ENCODE data around the gene SIDT2. TPM values are rescaled to one million over a fixed set of nuclear protein-coding genes. Genes with fewer than 3 reads are reported as not detected.

SIDT2 gene
- total RNA-seq, 4 donors from 2014 or later: 31.8 to 54.5 (median 42.3) TPM

DNA sequence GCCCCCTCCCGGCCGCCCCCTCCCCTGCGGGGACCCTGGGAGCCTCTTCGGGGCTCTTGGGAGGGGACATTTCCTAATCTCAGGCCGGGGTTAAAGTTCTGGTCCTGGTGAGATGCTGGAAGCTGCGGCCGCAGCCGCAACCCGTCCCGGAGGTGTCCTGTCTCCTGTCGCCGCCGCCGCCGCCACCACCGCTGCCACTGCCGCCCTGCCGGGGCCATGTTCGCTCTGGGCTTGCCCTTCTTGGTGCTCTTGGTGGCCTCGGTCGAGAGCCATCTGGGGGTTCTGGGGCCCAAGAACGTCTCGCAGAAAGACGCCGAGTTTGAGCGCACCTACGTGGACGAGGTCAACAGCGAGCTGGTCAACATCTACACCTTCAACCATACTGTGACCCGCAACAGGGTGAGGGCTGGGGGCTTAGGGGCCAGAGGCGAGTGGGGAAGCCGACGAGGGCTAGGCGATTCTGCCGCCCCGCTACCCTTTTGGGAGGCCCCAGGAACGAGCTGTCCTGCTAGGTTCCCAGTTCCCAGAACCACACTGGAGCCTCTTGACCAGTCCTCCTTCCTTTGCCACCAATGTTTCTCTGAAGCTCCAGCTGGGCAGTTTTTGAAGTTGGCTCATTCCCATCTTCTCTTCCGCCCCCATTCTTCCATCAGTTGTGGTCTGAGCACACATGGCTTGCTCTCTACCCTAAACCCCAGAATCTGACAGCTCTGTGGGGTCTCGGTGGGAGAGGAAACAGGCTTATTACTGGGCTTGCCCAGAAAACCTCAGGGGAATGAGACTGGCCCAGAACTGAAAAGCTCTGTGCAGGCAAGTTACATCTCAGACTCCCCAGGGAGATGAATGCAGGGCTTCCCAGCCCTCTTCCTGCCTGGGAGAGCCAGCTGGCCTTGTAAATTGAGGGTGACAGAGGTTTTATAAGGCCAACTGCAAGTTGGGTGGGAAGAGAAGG is 781 bp downstream of the SIDT2 start:
- DNase-seq: peak; percentile 49 to 52
- Histone ChIP-seq H3K36me3 (peaks cover 5 to 11% of the 10 kb centered on the region in 2 donors), H3K27ac (peak overlapping the region; percentile 93 to 94 (median 94)), H3K4me3 (replicated peaks in 1 of 3) (peak overlapping the region; percentile 66 to 77 (median 71)), H3K27me3 (no peaks in the 10 kb centered on the region), H3K4me1 (peaks cover 26 to 48% of the 10 kb centered on the region in 2 donors), H3K9me3 (no peaks in the 10 kb centered on the region)
- peak in 1 of 2 donors; percentile 31 for TF ChIP-seq POLR2A (IDR thresholded peaks at IDR 0.05)
- TF ChIP-seq, protein P1, sequence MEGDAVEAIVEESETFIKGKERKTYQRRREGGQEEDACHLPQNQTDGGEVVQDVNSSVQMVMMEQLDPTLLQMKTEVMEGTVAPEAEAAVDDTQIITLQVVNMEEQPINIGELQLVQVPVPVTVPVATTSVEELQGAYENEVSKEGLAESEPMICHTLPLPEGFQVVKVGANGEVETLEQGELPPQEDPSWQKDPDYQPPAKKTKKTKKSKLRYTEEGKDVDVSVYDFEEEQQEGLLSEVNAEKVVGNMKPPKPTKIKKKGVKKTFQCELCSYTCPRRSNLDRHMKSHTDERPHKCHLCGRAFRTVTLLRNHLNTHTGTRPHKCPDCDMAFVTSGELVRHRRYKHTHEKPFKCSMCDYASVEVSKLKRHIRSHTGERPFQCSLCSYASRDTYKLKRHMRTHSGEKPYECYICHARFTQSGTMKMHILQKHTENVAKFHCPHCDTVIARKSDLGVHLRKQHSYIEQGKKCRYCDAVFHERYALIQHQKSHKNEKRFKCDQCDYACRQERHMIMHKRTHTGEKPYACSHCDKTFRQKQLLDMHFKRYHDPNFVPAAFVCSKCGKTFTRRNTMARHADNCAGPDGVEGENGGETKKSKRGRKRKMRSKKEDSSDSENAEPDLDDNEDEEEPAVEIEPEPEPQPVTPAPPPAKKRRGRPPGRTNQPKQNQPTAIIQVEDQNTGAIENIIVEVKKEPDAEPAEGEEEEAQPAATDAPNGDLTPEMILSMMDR (IDR thresholded peaks at IDR 0.05): no peak
- WGBS, 2 donors: 1 to 16% methylated on average over 2 to 31 of the region's 39 CpGs
- intact Hi-C loops (cut with DNase I): no loop called here

DNA sequence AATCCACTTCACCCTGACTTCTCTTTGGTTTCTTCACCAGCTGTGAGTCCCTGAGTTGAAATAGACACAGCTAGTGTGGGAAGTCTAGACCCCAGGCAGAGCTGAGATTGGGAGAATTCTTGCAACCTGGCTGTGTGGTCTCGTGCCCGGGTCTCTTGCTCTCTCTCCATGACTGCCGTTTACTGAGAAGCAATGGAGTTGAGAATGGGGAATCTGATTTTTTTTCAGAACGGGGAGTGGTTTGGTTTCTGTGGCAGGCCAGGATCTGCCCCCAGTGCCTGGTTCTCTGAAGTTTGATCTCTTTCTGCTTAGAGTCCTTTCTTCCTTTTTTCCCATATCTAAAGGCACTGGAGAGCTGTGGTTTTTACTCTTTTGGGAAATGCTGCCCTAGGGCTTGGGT is 1.5 kb downstream of the SIDT2 start:
- peak overlapping the region in 1 of 3 donors; percentile 71 for H3K4me3 ChIP-seq (replicated peaks in 1 of 3)
- peak overlapping the region in 2 of 3 donors; percentile 94 for H3K27ac ChIP-seq
- intact Hi-C loops (cut with DNase I): loop anchor here (5.0 kb wide), 1 partner anchor 47 kb away; no protein-coding TSS in a partner anchor
- no peaks in the 10 kb centered on the region for H3K9me3 ChIP-seq
- peaks cover 5 to 11% of the 10 kb centered on the region in 2 donors for H3K36me3 ChIP-seq
- no peaks in the 10 kb centered on the region for H3K27me3 ChIP-seq
- peaks cover 23 to 41% of the 10 kb centered on the region in 2 donors for H3K4me1 ChIP-seq
- DNase-seq: peak in 1 of 2 donors; percentile 3
- TF ChIP-seq, protein P1 (IDR thresholded peaks at IDR 0.05): no peak
- TF ChIP-seq POLR2A (IDR thresholded peaks at IDR 0.05): no peak
- WGBS, 2 donors: 38 to 42% methylated on average over 4 of the region's 4 CpGs

DNA sequence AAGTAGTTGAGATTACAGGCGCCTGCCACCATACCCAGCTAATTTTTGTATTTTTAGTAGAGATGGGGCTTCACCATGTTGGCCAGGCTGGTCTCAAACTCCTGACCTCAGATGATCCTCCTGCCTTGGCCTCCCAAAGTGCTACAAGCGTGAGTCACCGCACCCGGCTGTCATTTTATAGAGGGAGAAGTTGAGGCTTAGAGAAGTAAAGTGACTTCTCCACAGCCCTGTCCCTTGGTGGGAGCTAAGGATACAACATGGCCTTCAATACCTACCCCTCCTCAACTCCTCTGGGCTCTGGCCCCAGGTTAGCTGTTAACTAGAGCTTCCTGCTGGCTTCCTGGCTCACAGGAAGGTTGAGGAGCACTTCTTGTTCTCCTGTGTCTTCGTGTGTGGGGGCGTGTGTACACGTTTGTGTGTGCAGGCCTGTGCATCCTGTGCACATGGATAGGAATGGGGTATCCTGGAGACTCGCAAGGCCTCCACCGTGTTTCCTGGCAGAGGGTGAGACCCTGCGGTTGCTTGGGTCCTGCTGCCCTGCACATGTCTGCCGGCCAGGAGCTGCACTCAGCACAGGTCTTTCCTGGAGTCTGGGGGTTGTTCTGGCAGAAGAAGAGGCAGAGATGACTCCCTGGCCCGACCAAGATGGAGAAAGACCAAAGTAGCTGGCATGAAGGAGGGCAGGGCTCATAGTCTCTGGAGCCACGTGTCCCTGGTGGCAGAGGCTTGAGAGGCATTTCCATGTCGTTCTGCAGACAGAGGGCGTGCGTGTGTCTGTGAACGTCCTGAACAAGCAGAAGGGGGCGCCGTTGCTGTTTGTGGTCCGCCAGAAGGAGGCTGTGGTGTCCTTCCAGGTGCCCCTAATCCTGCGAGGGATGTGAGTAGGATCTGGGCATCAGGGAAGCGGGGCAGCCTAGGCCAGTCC is 2.4 kb downstream of the SIDT2 start:
- Histone ChIP-seq H3K4me1 (peaks cover 17 to 32% of the 10 kb centered on the region in 2 donors), H3K36me3 (peaks cover 5 to 11% of the 10 kb centered on the region in 2 donors), H3K4me3 (replicated peaks in 1 of 3) (no peak overlapping the region), H3K9me3 (no peaks in the 10 kb centered on the region), H3K27ac (no peak overlapping the region), H3K27me3 (no peaks in the 10 kb centered on the region)
- intact Hi-C loops (cut with DNase I): loop anchor here (5.0 kb wide), 1 partner anchor 46 kb away; no protein-coding TSS in a partner anchor
- WGBS, 2 donors: 53 to 61% methylated on average over 19 of the region's 22 CpGs
- DNase-seq: peak; percentile 59 to 67
- TF ChIP-seq, protein P1 (IDR thresholded peaks at IDR 0.05): peak in 4 of 6 experiments; percentile 31 to 54 (median 51)
- TF ChIP-seq POLR2A (IDR thresholded peaks at IDR 0.05): no peak

DNA sequence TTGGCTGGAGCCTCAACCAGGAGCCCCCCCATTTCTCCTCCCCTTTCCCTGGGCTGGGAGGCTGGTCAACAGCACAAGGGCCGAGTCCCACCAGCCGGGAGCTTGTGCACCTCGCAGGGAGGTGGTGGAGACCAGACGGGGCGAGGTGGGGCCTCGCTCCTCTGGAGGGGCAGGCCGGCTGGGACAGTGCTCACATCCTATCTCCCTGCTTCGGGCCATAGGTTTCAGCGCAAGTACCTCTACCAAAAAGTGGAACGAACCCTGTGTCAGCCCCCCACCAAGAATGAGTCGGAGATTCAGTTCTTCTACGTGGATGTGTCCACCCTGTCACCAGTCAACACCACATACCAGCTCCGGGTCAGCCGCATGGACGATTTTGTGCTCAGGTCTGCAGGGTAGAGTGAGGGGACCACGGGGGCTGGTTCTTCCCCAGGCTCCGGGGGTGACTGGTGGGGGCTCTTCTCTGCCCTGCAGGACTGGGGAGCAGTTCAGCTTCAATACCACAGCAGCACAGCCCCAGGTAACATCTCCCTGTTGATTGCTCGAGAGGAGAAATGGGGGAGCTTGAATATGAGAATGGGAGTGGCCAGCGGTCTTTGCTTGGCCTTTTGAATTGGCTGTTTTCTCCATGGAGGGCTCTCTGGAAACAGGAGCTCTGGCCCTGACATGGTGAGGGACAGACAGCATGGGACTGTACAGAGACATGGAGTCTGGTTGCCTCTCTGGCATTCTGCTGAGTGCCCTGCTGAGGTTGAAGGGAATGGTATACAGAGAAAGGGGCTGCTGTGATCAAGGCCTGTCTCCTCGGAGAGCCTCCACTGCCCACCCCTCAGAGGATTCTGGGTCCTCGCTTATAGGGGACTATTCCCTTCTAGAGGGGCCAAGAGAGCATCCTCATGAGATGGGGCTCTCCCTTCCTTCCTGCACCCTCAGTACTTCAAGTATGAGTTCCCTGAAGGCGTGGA is 3.3 kb downstream of the SIDT2 start:
- H3K27me3 ChIP-seq: no peaks in the 10 kb centered on the region
- DNase-seq: peak in 1 of 2 donors; percentile 1
- H3K27ac ChIP-seq: no peak overlapping the region
- H3K9me3 ChIP-seq: no peaks in the 10 kb centered on the region
- peaks cover 5 to 11% of the 10 kb centered on the region in 2 donors for H3K36me3 ChIP-seq
- H3K4me3 ChIP-seq (replicated peaks in 1 of 3): no peak overlapping the region
- H3K4me1 ChIP-seq: peaks cover 17 to 27% of the 10 kb centered on the region in 2 donors
- intact Hi-C loops (cut with DNase I): loop anchor here (5.0 kb wide), 1 partner anchor 45 kb away; no protein-coding TSS in a partner anchor
- TF ChIP-seq POLR2A (IDR thresholded peaks at IDR 0.05): no peak
- TF ChIP-seq, protein P1 (IDR thresholded peaks at IDR 0.05): no peak
- 89 to 97% methylated on average over 12 to 16 of the region's 22 CpGs for WGBS, 2 donors
